GM19351 (cell line): ENCODE results near the gene ANO3.

ENCODE experiments used
- ATAC-seq: cut with Tn5 transposase; IDR thresholded peaks from one replicate; pipeline ENCODE4 v1.9.1; 2021; ENCODE audit warnings: mild to moderate bottlenecking, moderate library complexity; ENCODE audit not compliant: unreplicated experiment

The ANO3 gene

GRCh38 chr11:26331911-26332571 is at the start of gene ANO3:
Gene ANO3, plus strand, starts transcription at chr11:26332130. Its CDS starts 146 bp downstream, at chr11:26332276.
- peak; percentile 90 for ATAC-seq

DNA sequence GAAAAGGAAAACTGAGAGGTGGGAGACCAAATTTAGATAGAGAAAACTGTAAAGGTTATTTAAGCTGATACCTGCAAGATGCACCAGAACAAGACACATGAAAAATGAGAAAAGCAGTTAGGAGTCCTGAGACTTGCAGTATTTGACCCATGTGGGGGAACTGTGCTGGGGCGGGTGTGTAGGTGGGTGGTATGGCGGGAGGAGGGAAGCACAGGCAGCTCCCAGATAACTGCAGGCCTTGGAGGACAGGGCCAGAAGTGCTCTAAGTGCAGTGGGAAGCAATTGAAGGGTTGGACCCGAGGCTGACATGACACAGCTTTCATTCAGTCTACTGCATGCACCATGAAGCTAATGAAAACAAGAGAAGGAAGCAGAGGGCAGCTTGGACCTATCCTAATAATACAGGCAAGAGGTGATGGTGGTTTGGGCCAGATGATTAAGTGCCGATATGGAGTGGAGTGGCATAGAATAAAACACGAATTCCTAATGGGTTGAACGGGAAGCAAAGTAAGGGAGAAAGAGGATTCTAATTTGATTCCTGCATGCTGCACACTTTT is 48.0 kb upstream of the ANO3 start:
- no peak for ATAC-seq

DNA sequence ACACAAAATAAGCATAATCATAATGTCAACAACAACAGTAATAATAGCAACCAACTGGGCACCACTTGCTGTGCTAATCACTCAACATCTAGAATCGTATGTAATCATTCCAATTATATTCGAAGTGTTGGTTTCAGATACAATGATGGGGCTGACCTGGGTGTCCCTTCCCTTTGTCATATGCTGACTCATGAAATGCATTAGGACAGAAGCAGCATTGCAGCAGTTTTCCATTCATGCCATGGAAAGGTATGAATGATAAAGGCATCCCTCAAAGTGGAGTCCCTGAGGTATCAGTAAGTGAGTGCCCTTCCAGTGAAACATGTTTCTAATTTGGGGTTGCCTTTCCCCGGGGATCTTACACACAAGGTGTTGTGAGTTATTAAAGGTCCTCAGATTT is 46.3 kb upstream of the ANO3 start:
- no peak for ATAC-seq

GRCh38 chr11:26286472-26287066 is 45.4 kb upstream of the ANO3 start:
- ATAC-seq: peak; percentile 38

DNA sequence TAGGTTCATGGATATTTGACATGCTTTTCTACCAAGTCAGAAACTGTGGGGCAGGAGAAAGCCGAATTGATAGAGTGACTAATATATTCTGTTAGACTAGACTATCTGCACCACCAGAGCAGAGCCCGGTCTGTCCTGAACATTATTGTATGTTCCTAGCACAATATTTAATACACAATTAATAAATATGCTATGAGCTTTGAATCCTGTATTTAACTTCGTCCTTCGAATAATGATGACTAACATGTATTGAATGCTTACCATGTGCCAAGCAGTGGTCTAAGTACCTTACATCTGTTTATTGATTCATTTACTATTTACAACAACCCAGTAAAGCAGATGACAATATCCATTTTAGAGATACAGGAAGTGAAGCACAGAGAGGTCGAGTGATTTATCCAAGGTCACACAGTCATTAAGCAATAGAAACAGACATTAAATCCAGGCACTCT is 44.8 kb upstream of the ANO3 start:
- ATAC-seq: no peak

DNA sequence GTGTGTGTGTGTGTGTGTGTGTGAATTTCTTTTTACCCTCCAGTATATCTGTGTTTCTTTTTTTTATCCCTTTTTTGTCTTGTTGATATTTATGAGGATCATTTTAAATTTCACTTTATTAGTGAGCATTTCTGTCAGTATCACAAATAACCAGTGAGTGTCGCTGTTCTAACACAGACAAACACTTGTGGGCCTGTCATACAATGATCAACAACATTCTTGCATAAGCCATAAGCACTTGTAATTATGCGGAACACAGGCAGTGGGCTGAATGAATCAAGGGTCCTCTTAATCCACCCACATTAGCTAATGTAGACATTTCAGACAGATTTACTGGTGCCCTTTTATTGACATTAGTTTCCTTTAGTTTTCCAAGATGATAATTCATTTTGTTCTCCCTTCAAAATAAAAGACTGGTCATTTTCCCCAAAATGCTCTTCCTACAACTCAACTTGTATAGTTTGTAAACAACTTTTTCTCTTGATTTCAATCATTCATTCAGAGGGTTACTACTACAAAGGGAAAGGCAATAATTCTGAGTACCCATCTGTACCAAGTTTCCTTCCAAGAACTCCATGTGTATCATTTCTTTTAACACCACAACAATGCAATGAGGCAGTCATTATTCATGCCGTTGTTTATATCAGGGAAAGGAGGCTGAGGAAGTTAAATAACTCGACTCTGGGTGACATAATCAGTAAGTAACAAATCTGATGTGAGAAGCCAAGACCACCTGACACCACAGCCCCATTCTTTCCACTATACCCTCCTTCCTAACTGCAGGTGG is 34.5 kb upstream of the ANO3 start:
- peak; percentile 97 for ATAC-seq

DNA sequence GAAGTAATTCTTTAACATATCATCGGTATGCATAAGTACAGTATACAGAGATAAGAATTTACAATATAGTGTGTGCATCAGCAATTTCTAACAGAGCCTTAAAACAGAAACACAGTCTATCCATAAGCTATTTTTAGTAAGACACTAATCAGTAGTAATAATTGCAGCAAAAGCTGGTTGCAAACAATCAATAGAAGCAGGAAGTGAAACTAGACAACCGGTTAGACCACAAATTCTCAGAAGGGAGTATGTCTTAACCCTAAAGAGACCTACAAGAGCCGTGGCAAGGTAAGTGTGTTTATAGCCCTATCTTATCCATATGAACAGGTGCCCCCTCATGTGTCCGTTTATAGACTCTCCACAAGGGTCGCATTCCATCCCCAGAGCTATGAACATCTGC is 15.6 kb upstream of the ANO3 start:
- peak; percentile 53 for ATAC-seq

DNA sequence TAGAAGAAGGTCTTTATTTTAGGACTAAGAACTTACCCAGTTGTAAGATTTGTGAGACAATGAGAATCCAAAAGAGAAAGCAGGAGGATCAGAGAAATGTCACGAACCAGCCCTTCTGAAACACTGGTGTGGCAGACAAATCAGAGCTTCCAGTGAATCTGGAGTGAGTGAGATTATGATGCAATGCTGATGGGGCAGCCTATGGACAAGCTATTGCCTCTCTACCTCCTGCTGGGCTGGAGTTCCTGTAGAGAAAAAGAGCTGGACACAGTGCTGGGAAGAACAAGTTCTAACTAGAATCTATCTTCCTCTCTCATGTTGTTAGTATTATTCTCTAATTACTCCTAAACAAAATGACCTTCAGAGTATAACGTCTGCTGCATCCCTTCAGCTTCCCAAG is 12.0 kb upstream of the ANO3 start:
- no peak for ATAC-seq

GRCh38 chr11:26321516-26321915 is 10.4 kb upstream of the ANO3 start:
- ATAC-seq: no peak

GRCh38 chr11:26322335-26323067 is 9.4 kb upstream of the ANO3 start:
- ATAC-seq: no peak

- no peak for ATAC-seq
Observed at GRCh38 chr11:26323837-26324236, 8.1 kb upstream of the ANO3 start.

- no peak for ATAC-seq
Observed at GRCh38 chr11:26324270-26324669, 7.7 kb upstream of the ANO3 start.

- ATAC-seq: no peak
Observed at GRCh38 chr11:26326793-26327400, 5.0 kb upstream of the ANO3 start.

DNA sequence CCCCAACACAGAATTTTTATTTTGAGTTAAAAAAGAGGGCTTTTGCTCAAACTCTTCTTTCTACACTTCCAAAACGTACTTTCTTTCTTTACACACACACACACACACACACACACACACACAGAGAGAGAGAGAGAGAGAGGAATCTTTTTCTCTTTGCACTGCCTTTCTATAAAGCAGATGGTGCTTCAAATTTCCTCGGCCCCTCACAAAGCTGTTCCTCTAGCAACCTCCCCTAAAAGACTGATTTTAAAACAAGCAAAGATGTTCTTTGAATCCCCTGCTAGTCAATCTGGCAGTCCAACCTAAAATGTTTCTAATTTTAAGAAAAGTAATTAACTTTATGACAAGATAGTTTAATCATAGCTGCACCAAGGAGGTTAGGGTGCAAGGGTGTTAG is 2.7 kb upstream of the ANO3 start:
- ATAC-seq: no peak

DNA sequence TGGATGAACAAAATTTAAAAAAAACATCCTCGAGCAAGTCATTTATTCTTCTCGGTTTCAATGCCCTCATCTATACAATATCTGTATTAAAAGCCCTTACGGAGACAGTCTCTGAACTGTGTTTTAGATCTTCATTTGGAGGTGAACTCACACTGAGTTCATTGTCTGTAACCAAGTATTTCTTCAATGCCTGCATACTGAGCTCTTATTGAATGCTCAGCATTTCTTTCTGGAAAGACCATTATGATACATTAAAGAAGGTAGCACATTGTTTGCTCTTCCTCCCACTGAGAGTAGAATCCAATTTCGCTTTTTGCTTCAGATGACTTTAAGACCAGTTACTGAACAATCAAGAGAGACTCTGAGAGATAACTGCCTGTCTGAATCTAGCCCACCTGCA is 1.7 kb upstream of the ANO3 start:
- ATAC-seq: no peak

DNA sequence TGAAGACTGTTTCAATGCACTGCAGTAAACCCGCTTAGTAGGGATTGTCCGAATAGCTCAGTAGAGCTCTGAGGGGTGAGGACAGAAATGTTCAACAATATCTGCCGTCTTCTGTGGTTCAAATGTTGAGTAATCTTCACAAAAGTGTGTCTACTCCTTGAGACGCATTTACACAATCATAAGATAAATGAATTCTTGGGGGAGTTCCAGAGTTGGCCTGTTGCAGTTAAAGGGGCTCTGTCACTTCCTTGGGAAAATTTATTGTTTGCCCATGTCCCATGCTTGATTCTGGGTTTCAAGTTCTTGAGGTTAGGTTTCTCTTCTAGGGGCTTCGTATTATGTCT is 614 bp downstream of the ANO3 start:
- no peak for ATAC-seq

DNA sequence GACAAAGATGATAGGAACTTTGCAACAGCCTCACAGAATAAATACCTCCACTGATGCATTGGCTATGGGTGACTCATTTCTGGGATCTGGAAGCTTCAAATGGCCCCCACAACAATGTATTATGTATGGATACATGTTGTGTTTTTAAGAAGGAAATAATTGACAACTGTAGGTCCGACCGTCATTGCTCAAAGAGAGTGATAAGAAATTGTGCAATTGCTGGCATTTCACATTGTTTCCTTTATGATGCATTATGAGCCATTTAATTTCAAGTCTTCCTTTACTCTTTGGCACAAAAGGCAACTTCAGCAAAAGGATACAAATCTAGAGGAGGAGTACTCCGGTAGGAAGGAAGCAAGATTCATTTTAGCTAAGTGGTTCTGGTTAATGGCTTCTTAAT is 2.0 kb downstream of the ANO3 start:
- no peak for ATAC-seq

- no peak for ATAC-seq
Observed at GRCh38 chr11:26335903-26336302, 4.0 kb downstream of the ANO3 start.

DNA sequence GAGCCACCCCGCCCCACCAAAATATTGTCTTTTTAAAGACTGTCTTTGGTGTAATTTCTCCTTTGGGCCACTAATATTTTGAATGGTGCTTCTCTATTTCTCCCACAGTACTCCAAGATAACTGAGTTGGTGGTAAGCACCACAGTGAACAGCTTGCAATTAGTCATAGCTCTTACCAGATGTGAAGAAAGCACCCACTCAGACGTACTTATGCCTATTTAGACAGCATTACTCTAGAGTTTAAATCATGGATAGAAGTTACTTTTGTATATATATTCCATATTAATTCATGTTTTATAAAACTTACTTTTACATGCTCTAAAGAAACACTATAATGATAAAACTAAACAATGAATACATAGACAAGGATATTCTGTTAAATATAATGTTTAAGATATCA is 12.7 kb downstream of the ANO3 start:
- no peak for ATAC-seq

DNA sequence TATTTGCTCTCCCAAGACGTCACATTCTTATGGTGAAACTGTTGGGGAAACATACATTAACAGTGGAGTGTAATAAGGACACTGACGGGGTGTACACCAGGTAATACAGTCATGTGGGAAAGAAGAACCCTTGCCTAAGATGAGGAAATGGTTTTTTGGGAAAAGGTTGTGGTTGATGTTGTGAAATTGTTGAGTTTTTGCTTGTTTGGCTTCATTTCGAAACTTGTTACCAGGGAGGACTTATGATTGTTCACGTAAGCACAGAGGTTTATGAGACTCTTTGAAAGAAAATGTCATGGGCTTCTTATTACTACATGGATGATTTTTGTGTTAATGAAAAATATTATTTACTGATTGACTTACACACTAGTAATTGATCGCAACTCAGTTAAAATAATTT is 16.8 kb downstream of the ANO3 start:
- no peak for ATAC-seq

- no peak for ATAC-seq
Observed at GRCh38 chr11:26350002-26350401, 18.1 kb downstream of the ANO3 start.
